ENCODE results near the gene RILP.

DNA sequence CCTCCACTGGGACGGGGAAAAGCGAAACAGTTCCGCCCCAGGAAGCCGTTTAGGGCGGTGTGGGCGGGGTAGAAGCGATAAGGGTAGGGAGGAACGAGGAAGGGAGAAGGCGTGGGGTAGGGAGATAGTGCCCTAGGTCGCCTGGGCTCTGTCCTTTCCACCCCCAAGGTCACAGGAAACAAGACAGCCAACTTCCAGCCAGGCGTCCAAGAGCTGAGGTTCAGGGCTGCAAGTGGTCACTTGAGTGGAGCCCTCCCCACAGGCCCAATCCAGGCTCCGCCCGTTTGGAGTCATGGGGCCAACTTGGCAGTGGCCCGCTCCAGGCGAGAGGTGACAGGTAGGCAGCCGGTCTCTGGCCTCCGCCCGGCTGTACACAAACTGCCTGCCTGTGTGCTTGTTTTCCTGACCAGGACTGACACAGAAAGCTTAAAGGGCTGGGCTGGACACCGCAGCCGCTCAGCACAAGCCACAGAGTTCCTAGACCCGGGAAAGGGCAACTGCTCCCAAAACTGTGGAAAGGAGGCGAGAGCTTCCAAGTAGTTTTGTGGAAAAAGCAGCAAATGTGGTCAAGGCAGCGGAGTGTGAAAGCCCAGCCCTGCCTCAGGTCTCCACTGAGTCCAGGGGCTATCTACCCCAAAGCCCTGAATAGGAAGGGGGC lies at the start of gene RILP:
- TF ChIP-seq, protein P1, sequence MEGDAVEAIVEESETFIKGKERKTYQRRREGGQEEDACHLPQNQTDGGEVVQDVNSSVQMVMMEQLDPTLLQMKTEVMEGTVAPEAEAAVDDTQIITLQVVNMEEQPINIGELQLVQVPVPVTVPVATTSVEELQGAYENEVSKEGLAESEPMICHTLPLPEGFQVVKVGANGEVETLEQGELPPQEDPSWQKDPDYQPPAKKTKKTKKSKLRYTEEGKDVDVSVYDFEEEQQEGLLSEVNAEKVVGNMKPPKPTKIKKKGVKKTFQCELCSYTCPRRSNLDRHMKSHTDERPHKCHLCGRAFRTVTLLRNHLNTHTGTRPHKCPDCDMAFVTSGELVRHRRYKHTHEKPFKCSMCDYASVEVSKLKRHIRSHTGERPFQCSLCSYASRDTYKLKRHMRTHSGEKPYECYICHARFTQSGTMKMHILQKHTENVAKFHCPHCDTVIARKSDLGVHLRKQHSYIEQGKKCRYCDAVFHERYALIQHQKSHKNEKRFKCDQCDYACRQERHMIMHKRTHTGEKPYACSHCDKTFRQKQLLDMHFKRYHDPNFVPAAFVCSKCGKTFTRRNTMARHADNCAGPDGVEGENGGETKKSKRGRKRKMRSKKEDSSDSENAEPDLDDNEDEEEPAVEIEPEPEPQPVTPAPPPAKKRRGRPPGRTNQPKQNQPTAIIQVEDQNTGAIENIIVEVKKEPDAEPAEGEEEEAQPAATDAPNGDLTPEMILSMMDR (IDR thresholded peaks at IDR 0.05), result no peak
- no peak for TF ChIP-seq EP300 (IDR thresholded peaks at IDR 0.05)
- peak in 2 of 3 donors; percentile 5 to 26 for TF ChIP-seq POLR2AphosphoS5 (IDR thresholded peaks at IDR 0.05)
